IPS-18c (cell line): ENCODE measurements around the gene BEX5.
"Not testable (repeated sequence)": the region's sequence is repeated elsewhere in the genome, so short reads cannot be mapped to it uniquely, and the experiment has no call there.

Source experiments
- H3K4me3 ChIP-seq: 2 replicates; pipeline ENCODE4 v1.7.0; 2013; ENCODE audit warnings: low read depth, mild to moderate bottlenecking, low read length, moderate library complexity; ENCODE audit not compliant: insufficient read depth
- H3K9me3 ChIP-seq: one replicate; pipeline ENCODE4 v1.6.1; 2013; ENCODE audit warnings: mild to moderate bottlenecking, low read length, moderate library complexity; ENCODE audit not compliant: control insufficient read depth, insufficient read depth

Gene BEX5

DNA sequence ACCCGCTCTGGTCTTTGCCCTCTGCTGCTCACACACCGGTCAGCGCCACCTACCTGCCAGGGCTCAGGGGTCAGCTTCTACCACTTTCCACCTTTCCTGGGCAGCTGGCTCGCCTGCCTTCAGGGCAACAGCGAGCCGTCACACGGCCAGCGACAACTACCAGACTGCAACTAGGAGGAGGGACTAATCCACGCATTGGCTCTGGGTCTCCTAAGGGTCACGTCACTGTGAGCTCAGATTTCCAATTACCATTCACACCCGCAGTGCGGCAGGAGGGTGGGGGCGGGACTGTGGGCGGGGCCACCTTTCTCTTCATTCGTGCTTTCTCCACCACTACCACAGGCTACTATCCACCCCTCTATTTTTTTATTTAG is at the start of gene BEX5:
TSS of gene BEX5 (minus strand) at position 172 of the 374 bp plus-strand sequence. CDS start 1,712 bp downstream, outside the sequence.
- Histone ChIP-seq H3K4me3 (peak within 1 kb of the TSS; percentile 58), H3K9me3 (no peaks in the 10 kb centered on the region)

DNA sequence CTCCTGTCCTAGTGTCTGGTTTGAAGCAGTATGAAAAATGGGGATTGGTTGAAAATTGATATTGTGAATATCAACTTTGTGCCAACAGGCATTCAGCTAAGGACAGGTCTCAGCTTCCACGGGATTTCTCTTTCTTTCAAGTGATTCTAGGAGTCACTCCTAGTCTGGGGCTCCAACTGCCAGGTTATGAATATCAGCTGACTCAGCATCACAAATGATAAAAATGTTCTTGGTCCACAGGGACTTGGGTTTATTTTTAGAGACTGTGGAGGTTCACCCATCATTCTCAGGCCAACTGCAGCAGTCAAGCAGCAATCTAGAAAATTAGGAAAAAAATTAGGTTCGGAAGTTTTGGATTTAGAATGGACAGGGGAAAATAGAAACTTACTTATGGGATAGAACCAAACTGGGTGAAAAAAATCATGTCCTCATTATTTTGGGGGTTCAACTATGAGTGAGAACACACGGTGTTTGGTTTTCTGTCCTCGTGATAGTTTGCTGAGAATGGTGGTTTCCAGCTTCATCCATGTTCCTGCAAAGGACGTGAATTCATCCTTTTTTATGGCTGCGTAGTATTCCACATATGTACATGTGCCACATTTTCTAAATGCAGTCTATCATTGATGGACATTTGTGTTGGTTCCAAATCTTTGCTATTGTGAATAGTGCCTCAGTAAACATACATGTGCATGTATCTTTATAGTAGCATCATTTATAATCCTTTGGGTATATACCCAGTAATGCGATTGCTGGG is 30.4 kb upstream of the BEX5 start:
- H3K9me3 ChIP-seq = peaks cover 6% of the 10 kb centered on the region
- no peak overlapping the region for H3K4me3 ChIP-seq

DNA sequence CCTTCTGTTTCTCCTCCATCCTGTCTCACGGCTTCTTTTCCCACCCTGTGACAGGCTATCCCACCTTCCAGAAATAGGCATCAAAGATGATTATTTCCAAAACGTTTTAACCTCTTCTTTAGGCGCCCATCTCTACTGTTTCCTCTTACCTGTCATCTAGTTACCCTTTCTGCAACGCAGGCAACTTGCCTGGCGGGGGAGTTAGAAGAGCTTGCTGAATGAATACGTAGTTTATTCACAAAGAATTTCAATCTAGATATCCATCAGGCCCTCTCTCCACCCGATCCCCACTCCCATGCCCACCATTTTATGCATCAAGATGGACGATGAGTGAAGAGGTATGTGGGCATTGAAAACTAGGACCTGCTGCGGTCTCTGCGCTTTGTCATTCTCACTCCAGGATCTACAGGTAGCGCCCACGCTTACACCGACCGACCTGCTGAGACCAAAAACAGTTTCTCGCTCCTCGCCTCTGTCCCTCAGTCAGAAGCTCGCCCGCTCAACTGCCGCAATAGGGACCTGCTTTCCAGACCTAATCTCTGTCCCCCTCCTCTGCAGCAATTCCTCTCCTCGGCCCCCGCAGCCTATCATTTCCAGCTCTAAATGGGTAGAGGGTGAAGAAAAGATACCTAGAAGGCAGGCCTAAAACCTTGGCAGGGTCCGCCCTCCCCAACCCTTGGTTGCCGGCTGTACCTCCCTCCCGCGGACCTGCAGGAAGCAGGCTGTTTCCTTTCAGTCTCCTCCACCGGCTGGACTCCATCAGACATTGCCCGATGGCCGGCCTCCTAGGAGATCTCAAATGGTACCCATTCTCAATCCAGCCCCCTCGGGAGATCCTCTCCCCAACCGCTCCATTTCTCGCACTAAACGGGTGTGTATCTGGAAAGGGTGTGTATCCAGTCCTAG is 624 bp downstream of the BEX5 start:
- H3K9me3 ChIP-seq = no peaks in the 10 kb centered on the region
- H3K4me3 ChIP-seq = peak overlapping the region; percentile 58

DNA sequence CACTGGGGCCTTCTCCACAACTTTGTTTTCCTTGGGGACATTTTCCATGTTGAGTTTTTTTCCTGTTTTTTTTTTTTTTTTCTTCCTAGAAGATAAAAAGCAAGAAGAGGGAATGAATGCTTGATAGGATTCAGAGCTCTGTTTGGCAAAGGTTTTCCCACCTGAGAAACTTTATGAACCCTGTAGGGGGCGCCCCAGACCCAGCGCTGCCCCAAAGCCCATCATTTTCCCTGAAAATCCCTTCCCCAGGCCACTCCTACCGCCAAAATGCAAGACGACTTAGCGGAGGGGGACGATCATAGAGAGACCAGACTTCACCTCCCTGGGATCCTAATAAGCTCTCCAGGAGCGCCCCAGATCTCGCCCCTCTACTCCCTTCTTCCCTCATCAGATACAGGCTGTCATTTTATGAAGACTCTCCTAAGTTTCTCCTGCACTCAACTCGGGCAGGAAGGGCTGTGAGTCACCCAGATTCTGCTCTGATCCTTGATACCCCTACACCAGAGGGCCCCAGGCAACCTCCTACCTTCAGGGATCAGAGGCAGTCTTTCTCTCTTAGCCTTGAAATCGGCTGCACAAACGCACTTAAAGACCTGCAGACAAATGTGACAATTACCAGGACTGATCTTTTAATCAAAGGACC is 1.4 kb downstream of the BEX5 start:
- no peaks in the 10 kb centered on the region for H3K9me3 ChIP-seq

DNA sequence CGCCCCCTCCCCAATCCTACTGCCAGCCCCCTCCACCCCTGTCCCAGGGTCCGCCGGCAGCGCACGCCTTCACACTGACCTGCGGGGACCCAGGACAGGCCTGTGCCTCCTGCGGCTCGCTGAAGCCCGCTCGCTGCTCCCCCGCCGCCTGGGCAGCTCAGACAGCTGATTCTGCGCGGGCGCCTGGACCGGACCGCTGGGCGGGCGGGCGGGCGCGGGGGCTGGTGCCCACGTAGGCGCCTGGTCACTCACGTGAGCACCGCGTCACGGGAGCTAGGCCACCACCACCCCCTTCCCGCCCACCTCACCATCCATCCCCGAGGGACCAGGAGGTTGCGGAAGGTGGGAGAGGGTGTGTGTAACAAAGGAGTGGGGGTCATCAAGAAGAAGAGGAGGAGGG is 13.5 kb downstream of the BEX5 start, which contains the start of gene TCEAL6:
TSS of gene TCEAL6 (minus strand) at position 208 of the 400 bp plus-strand sequence.
- not testable (repeated sequence) for H3K4me3 ChIP-seq, H3K9me3 ChIP-seq

More for the DNA sequence above, 1.4 kb downstream of the BEX5 start:
- peak overlapping the region; percentile 58; the same call in 1 of the 2 replicates for H3K4me3 ChIP-seq

DNA sequence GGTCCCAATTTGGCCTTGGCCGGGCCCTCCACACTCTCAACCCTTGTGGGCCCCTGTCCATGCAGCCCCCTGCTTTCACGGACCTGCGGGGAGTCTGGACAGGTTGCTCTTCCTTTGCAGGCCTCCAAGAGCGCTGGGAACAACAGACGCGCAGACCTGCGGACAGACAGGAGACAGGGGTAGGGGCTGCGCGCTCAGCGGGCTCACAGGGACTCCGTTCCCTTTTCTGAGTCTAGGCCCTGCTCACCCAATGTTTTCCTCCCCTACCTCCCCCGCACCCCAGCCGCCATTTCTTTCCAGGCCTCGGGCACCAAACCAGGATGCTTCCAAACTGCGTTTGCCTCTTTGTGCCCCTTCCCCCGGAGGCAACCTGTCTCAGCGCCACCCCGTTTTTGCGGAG is 14.1 kb downstream of the BEX5 start:
- H3K9me3 ChIP-seq, H3K4me3 ChIP-seq: not testable (repeated sequence)

DNA sequence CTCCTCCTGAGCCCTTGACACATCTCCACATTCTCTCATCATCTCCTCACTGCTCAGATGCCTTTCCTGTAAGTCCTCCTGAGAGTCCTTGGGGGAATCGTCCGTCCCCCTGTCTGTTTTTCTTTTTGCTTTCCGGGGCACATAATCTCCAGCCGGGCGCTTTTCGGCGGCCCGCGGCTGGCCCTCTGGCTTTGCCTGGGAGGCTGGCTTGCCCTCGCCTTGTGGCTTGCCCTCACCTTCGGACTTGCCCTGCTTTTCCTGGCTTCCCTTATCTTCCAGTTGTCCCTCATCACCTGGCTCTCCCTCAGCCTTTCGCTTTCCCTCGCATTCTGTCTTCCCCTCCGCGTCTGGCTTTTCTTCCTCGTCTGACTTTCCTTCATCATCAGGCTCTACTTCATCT is 14.9 kb downstream of the BEX5 start:
- H3K4me3 ChIP-seq, H3K9me3 ChIP-seq: not testable (repeated sequence)

DNA sequence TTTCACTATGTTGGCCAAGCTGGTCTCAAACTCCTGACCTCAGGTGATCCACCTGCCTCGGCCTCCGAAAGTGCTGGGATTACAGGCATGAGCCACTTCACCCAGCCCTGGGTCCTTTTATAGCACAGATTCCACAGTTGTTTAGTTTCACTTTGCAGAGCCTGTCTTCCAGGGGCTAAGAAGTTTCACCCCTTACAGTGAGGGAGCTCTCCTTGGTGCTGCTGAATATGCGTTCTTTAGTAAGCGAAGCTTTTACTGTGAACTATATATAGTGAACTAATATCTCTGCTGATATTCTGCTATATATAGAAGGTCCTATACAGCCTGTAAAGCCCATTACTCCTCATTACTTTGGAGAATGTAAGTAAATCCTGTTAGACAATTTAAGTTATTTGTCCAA is 17.7 kb downstream of the BEX5 start:
- H3K9me3 ChIP-seq = no peaks in the 10 kb centered on the region
- H3K4me3 ChIP-seq = no peak overlapping the region

DNA sequence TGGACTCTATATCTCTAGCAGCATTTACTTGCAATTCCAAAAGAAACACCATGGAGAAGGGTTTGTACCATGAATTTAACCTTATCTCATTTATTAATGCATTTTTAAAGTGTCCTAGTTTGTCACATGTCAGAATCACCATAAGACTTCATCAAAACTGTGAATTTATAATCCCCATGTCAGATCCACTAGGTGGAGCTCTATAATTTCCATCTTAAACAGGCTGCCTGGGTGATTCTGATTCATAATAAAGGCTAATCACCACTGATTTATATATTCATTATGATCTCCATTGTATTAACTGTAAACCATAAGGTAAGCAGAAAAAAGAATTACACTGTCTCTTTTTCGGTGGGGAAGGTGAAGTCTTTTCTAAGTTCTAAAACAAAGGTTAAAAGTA is 26.3 kb downstream of the BEX5 start:
- Histone ChIP-seq H3K4me3 (no peak overlapping the region), H3K9me3 (no peaks in the 10 kb centered on the region)

DNA sequence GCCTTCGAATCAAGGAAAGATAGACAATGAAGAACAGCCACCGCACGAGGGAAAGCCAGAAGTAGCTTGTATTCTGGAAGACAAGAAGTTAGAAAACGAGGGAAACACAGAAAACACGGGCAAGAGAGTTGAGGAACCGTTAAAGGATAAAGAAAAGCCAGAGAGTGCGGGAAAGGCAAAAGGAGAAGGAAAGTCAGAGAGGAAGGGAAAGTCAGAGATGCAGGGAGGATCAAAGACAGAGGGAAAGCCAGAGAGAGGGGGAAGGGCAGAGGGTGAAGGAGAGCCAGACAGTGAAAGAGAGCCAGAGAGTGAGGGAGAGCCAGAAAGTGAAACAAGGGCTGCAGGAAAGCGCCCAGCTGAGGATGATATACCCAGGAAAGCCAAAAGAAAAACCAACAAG is 28.9 kb downstream of the BEX5 start:
- no peaks in the 10 kb centered on the region for H3K9me3 ChIP-seq
- no peak overlapping the region for H3K4me3 ChIP-seq

DNA sequence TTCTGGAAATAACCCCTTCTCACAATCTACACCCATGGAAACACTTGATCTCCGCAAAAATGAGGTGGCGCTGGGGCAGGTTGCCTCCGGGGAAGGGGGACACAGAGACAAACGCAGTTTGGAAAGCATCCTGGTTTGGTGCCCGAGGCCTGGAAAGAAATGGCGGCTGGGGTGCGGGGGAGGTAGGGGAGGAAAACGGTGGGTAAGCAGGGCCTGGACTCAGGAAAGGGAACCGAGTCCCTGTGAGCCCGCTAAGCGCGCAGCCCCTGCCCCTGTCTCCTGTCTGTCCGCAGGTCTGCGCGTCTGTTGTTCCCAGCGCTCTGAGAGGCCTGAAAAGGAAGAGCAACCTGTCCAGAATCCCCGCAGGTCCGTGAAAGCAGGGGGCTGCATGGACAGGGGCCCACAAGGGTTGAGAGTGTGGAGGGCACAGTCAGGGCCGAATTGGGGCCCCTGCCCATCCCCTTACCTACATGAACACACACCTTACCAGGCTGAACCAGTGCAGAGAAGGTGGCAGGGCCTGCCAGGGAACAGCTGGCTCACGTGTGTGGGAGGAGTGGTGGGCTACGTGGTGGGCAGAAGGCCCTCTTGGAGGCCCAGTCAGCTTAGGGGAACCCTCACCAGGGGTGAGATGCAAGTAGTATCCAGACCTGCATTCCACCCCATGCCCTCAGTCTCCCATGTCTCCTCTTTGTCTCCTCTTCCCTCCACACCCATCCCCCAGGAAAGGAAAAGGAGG is 29.5 kb downstream of the BEX5 start:
- H3K9me3 ChIP-seq = not testable (repeated sequence)
- H3K4me3 ChIP-seq = peak overlapping the region; percentile 42

DNA sequence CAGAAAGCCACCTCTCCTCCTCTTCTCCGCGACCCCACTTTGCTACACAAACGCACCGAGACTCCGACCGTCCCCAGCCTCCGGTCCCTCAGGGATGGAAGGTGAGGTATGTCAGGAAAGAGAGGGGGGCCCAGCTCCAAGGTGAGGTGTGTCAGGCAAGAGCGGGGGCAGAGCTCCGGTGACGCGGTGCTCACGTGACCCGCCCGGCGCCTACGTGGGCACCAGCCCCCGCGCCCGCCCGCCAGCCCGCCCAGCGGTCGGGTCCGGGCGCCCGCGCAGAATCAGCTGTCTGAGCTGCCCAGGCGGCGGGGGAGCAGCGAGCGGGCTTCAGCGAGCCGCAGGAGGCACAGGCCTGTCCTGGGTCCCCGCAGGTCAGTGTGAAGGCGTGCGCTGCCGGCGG is 30.3 kb downstream of the BEX5 start, which contains the start of gene TCEAL2:
TSS of gene TCEAL2 (plus strand) at position 244 of the 400 bp plus-strand sequence. CDS start 1,152 bp downstream, outside the sequence.
- peak within 1 kb of the TSS; percentile 43 for H3K4me3 ChIP-seq
- H3K9me3 ChIP-seq = not testable (repeated sequence)

DNA sequence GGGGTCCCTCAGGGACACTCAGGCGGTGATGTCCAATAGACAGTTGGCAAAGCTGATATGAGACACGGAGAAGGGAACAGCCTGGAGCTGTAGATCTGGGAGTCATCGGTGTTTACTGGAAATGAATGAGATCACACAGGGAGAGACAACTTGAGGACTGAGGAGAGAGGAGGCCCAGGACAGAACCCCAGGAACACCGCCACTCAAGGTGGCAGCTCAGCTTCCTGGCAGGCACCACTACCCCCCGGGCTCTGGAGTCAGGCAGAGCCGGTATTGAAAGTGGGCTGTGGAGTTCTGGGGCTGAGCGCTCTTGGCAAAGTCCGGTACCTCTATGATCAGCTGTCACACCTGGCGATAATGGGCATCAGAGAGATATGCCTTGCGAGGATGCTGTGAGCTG is 30.8 kb downstream of the BEX5 start:
- H3K9me3 ChIP-seq = not testable (repeated sequence)
- H3K4me3 ChIP-seq = peak overlapping the region; percentile 43; the same call in 1 of the 2 replicates

DNA sequence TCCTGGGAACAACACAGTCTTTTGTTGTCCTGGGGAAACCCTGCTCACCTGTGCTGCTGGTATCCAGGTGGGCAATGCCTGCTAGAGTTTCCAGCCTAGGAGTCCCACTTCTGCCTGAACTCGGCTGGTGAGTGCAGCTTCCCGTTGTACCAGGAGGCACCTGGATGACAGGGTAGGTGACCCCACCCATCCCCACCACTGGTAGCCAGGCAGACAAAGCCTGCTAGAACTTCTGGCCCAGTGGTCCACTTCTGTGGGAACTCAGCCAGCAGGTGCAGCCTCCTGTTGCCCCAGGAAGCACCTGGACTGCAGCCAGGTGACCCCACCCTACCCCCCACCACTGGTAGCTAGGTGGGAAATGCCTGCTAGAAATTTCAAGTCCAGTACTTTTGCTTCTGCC is 40.0 kb downstream of the BEX5 start:
- H3K9me3 ChIP-seq = peaks cover 14% of the 10 kb centered on the region
- no peak overlapping the region for H3K4me3 ChIP-seq

DNA sequence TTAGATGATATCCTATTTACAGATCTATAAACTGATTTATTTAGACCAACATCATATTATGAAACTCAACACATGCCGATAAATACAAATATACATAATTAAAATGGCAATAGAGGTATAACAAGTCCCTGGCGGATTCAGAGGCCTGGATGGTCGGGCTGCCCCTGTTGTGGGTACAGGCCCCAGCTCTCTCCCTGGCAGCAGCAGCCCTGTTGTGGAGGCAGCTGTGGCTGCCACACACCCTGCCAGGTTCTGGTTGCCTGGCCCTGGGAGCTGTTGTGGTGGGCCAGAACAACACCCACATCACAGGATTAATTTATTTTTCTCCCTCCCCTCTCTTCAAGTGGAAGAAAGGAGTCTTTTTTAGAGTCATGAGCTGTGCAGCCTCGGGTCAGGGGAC is 42.4 kb downstream of the BEX5 start:
- Histone ChIP-seq H3K9me3 (peaks cover 14% of the 10 kb centered on the region), H3K4me3 (no peak overlapping the region)
